B cell (primary cell): ENCODE data around the gene BUB1B. TPM values are rescaled to one million over a fixed set of nuclear protein-coding genes. Genes with fewer than 3 reads are reported as not detected.

Experiments used
- ATAC-seq: fragments of 200-7000 bp; cut with Tn5 transposase; one replicate; pipeline ENCODE4 v1.10.0; 2021; ENCODE audit warnings: low read depth, mild to moderate bottlenecking, moderate number of reproducible peaks, moderate library complexity
- CTCF ChIA-PET: fragments of 350-600 bp; sonication (Branson Sonifier 250); formaldehyde crosslinking; loops from one replicate; lab custom pipeline; 2021; ENCODE audit warnings: antibody characterized with exemption, inconsistent platforms; lab: Charles Lee
- POLR2A ChIA-PET: fragments of 350-600 bp; sonication (Branson Sonifier 250); formaldehyde crosslinking; loops from one replicate; lab custom pipeline; 2021; ENCODE audit warnings: antibody characterized with exemption; lab: Charles Lee
- DNase-seq: peaks from one replicate; pipeline ENCODE4 v3.0.0; 2013
- H2AFZ ChIP-seq: 2 replicates; pipeline ENCODE4 v1.6.1; 2012; ENCODE audit warnings: mild to moderate bottlenecking, low read depth, low read length; ENCODE audit not compliant: insufficient read depth, poor library complexity, severe bottlenecking
- H3K27ac ChIP-seq, 2 donors: 1 replicate in 1 of 2; 2 replicates in 1 of 2; pipeline ENCODE4 v1.5.1; 2012 to 2013; ENCODE audit warnings: low read length in 2 of 2, mild to moderate bottlenecking in 2 of 2, moderate library complexity in 1 of 2
- H3K27me3 ChIP-seq, 4 experiments: fragments of 200-600 bp in 1 of 4; sonication (generic) in 1 of 4; replicated peaks in 1 of 4; 1 replicate in 2 of 4; 2 replicates in 2 of 4; pipeline versions ENCODE4 v1.6.1 to v1.7.0; 2013 to 2016; ENCODE audit warnings: low read length in 3 of 4, mild to moderate bottlenecking in 2 of 4, mixed read lengths in 1 of 4, moderate library complexity in 1 of 4; ENCODE audit not compliant: insufficient read depth in 4 of 4, control insufficient read depth in 3 of 4; ENCODE audit errors: control extremely low read depth in 1 of 4
- H3K36me3 ChIP-seq, 2 experiments: replicated peaks in 1 of 2; 1 replicate in 1 of 2; 2 replicates in 1 of 2; pipeline versions ENCODE4 v1.6.1 to v1.7.1; 2013; ENCODE audit warnings: low read length in 1 of 2; ENCODE audit not compliant: insufficient read depth in 2 of 2, control insufficient read depth in 1 of 2; ENCODE audit errors: control extremely low read depth in 1 of 2, extremely low read depth in 1 of 2
- H3K4me1 ChIP-seq, 2 donors: fragments of 200-600 bp in 1 of 2; sonication (generic) in 1 of 2; 1 replicate in 1 of 2; 2 replicates in 1 of 2; pipeline versions ENCODE4 v1.5.1 to v1.6.1; 2013 to 2017; ENCODE audit warnings: low read length in 2 of 2; ENCODE audit not compliant: control insufficient read depth in 2 of 2, insufficient read depth in 2 of 2
- H3K4me2 ChIP-seq: replicated peaks from 2 replicates; pipeline ENCODE3; 2012; ENCODE audit warnings: mild to moderate bottlenecking, low read depth, low read length; ENCODE audit not compliant: poor library complexity, severe bottlenecking
- H3K4me3 ChIP-seq, 5 experiments: fragments of 200-600 bp in 1 of 5; sonication (generic) in 1 of 5; 1 replicate in 3 of 5; 2 replicates in 2 of 5; pipeline versions ENCODE4 v1.5.1 to v1.7.0; 2011 to 2016; ENCODE audit warnings: low read length in 4 of 5, mild to moderate bottlenecking in 4 of 5, low read depth in 2 of 5, control low read depth in 1 of 5, moderate library complexity in 1 of 5; ENCODE audit not compliant: insufficient read depth in 1 of 5; ENCODE audit errors: control extremely low read depth in 1 of 5, extremely low read depth in 1 of 5
- H3K79me2 ChIP-seq: fragments of 200-600 bp; sonication (generic); one replicate; pipeline ENCODE4 v1.6.0; 2016; ENCODE audit warnings: low read length; ENCODE audit not compliant: control insufficient read depth, insufficient read depth
- H3K9ac ChIP-seq: fragments of 200-600 bp; sonication (generic); 2 replicates; pipeline ENCODE4 v1.6.1; 2017; ENCODE audit warnings: mild to moderate bottlenecking, low read length, moderate library complexity
- H3K9me3 ChIP-seq, 3 donors: one replicate each; pipeline versions ENCODE4 v1.6.1 to v1.7.1; 2013; ENCODE audit warnings: low read length in 2 of 3; ENCODE audit not compliant: control insufficient read depth in 2 of 3, insufficient read depth in 1 of 3; ENCODE audit errors: control extremely low read depth in 1 of 3
- H4K20me1 ChIP-seq: 2 replicates; pipeline ENCODE4 v1.6.0; 2012; ENCODE audit warnings: mild to moderate bottlenecking, low read length; ENCODE audit not compliant: insufficient read depth, control insufficient read depth, poor library complexity, severe bottlenecking
- H3K27ac Mint-ChIP-seq: one replicate; pipeline ENCODE4 v1.8.0; 2021; ENCODE audit warnings: mixed read lengths
- H3K27me3 Mint-ChIP-seq: one replicate; pipeline ENCODE4 v1.8.0; 2021; ENCODE audit warnings: mixed read lengths
- H3K4me1 Mint-ChIP-seq: one replicate; pipeline ENCODE4 v1.8.0; 2021; ENCODE audit warnings: mixed read lengths
- H3K4me3 Mint-ChIP-seq: one replicate; pipeline ENCODE4 v1.8.0; 2021; ENCODE audit warnings: mixed read lengths
- H3K9me3 Mint-ChIP-seq: one replicate; pipeline ENCODE4 v1.8.0; 2022; ENCODE audit warnings: mixed read lengths; ENCODE audit not compliant: insufficient read depth
- EZH2 ChIP-seq: IDR thresholded peaks from 2 replicates; pipeline ENCODE4 v1.6.1; 2012; ENCODE audit warnings: borderline replicate concordance, low read depth, mild to moderate bottlenecking, moderate library complexity, low read length; ENCODE audit not compliant: insufficient read depth, poor library complexity, severe bottlenecking
- WGBS: methylation state at CpG from one replicate; pipeline ENCODE4 v1.1.5; 2013; ENCODE audit warnings: missing lambda C conversion rate; ENCODE audit not compliant: insufficient coverage; 5-methylcytosine and 5-hydroxymethylcytosine counted together
- intact Hi-C: fragments of 100-400 bp; cut with micrococcal nuclease; formaldehyde crosslinking; loops from one replicate; pipeline ENCODE4 v1.10.0; 2022
- polyA plus RNA-seq: library from polyadenylated mRNA; depleted of rRNA; stranded (reverse); fragments of >200 nt; gene quantifications from 2 replicates; pipeline ENCODE4 v1.2.3, GENCODE V29; 2012
- total RNA-seq, 2 donors: library from RNA; stranded (reverse); fragments of 120-200 nt in 1 of 2; gene quantifications; 1 replicate in 1 of 2; 2 replicates in 1 of 2; pipeline versions ENCODE4 v1.2.3 to v1.2.4, GENCODE V29; 2013 to 2022
- TF ChIP-seq, protein P1 (sequence below): fragments of 200-600 bp; IDR thresholded peaks from one replicate; pipeline ENCODE4 v1.8.0; 2022; ENCODE audit warnings: antibody characterized with exemption, mild to moderate bottlenecking

BUB1B gene
- total and polyA plus RNA-seq, 2 donors (not counting 1 experiment from before 2014, with no cell fraction given), result 0.70 to 4.4 TPM

DNA sequence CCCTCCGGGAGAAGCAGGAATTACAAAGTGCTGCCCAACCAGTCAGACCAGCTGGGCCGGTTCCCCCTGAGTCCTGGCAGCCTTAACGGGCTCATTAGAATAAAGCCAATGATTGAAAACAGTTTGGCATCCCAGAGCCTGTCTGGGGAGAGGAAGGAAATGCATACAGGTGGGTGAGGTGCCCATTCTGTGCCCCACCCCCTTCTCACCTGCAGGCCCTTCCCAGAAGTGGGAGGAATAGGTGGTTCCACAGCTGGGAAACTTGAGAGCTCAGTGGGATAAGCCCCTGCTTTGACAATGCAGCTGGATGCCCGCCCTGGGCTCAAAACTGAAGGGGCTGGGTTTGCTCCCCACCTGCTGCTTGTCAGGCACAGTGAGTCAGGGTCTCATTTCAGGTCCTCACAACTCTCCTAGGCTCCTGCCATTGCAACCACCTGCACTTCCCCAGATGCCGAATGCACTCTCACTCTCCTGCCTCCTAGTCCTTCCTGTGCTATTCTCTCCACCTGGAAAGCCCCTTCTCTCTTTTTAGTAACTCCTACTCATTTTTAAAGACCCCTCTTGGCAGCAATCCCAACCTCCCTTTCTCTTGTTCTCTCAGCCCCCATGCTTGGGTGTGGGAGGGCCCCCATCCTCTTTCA, 5.5 kb upstream of the BUB1B start:
- POLR2A ChIA-PET, result no interaction called here
- Mint-ChIP-seq H3K27ac (no peak overlapping the region), H3K4me1 (no peaks in the 10 kb centered on the region), H3K4me3 (no peak overlapping the region), H3K27me3 (no peaks in the 10 kb centered on the region), H3K9me3 (no peaks in the 10 kb centered on the region)
- H3K36me3 ChIP-seq, result no peaks in the 10 kb centered on the region
- H3K9ac ChIP-seq, result no peak overlapping the region
- no peak overlapping the region for H2AFZ ChIP-seq
- no peak overlapping the region for H3K4me3 ChIP-seq
- no peaks in the 10 kb centered on the region for H3K79me2 ChIP-seq
- TF ChIP-seq EZH2, result no peak
- TF ChIP-seq, protein P1, sequence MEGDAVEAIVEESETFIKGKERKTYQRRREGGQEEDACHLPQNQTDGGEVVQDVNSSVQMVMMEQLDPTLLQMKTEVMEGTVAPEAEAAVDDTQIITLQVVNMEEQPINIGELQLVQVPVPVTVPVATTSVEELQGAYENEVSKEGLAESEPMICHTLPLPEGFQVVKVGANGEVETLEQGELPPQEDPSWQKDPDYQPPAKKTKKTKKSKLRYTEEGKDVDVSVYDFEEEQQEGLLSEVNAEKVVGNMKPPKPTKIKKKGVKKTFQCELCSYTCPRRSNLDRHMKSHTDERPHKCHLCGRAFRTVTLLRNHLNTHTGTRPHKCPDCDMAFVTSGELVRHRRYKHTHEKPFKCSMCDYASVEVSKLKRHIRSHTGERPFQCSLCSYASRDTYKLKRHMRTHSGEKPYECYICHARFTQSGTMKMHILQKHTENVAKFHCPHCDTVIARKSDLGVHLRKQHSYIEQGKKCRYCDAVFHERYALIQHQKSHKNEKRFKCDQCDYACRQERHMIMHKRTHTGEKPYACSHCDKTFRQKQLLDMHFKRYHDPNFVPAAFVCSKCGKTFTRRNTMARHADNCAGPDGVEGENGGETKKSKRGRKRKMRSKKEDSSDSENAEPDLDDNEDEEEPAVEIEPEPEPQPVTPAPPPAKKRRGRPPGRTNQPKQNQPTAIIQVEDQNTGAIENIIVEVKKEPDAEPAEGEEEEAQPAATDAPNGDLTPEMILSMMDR, result no peak
- peaks cover 2 to 3% of the 10 kb centered on the region in 2 donors for H3K4me1 ChIP-seq
- H3K27ac ChIP-seq, result no peak overlapping the region
- 66% methylated on average over 2 of the region's 5 CpGs for WGBS
- H3K9me3 ChIP-seq, result no peaks in the 10 kb centered on the region
- H3K4me2 ChIP-seq, result no peak overlapping the region
- CTCF ChIA-PET, result interaction anchor here (0.5 to 1.6 kb wide), 2 partner anchors 12 to 109 kb away, joined by 3 to 5 read pairs; no protein-coding TSS in a partner anchor
- H4K20me1 ChIP-seq, result no peaks in the 10 kb centered on the region
- no peaks in the 10 kb centered on the region for H3K27me3 ChIP-seq
- DNase-seq (no peak), ATAC-seq (no peak)
- intact Hi-C loops, result no loop called here

DNA sequence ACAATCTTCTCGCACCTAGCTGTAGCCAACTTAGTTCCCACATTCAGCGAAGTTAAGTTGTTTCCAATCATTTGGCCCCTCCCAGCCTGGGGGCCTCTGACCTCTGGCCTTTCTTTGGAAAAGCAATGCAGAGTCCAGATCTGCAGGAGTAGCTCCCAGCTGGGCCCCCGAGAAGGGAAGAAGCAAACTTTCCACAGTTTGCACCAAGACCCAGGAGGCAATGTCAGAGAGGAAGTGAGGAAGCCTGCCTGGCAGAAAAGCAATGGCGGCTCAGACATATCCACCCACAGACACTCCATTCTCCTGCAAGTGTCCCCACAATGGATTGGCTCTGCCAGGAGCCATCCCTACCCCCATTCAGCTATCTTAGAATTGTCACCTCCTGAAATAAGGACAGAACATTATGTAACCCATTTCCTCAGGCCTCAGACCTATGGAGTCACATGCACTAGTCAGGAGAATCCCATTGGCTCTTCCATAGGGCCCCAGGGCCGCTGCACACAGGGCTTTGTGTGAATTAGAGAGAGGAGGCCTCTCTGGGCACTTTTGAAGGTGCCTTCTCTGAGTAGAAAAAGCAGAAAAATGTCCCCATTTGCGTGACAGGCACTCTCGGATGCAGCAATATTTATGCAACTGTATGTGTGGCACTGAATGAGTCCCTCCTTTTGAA, 3.0 kb upstream of the BUB1B start:
- no peak overlapping the region for H3K4me2 ChIP-seq
- no peak overlapping the region for H3K9ac ChIP-seq
- H3K9me3 Mint-ChIP-seq, result no peaks in the 10 kb centered on the region
- ChIA-PET POLR2A (interaction anchor here (0.6 kb wide), 1 partner anchor 42 kb away, joined by 3 read pairs; no protein-coding TSS in a partner anchor), CTCF (interaction anchor here (0.6 to 2.7 kb wide), 3 partner anchors 51 to 1073 kb away, joined by 3 to 9 read pairs (median 3); partner anchors contain the start of gene CHP1)
- H2AFZ ChIP-seq, result no peak overlapping the region
- H3K27me3 ChIP-seq, result no peaks in the 10 kb centered on the region
- H3K4me1 Mint-ChIP-seq, result no peaks in the 10 kb centered on the region
- ATAC-seq (no peak), DNase-seq (no peak)
- H3K79me2 ChIP-seq, result peaks cover 9% of the 10 kb centered on the region
- no peak overlapping the region for H3K27ac Mint-ChIP-seq
- H3K4me3 Mint-ChIP-seq, result no peak overlapping the region
- no peaks in the 10 kb centered on the region for H4K20me1 ChIP-seq
- TF ChIP-seq EZH2, result no peak
- TF ChIP-seq, protein P1, result no peak
- no peaks in the 10 kb centered on the region for H3K36me3 ChIP-seq
- H3K4me1 ChIP-seq, result peaks cover 10 to 14% of the 10 kb centered on the region in 2 donors
- no peak overlapping the region for H3K27ac ChIP-seq
- no peaks in the 10 kb centered on the region for H3K27me3 Mint-ChIP-seq
- WGBS, result 94% methylated on average over 5 of the region's 7 CpGs
- no peaks in the 10 kb centered on the region for H3K9me3 ChIP-seq
- no peak overlapping the region for H3K4me3 ChIP-seq
- intact Hi-C loops, result no loop called here
